BLaER1 treated with 17β-estradiol and CSF1 and Interleukin-3, amounts not matched to agents 10 nM and 100 nM (cell line): ENCODE results near the gene TMEM239.

Experiments used
- H3K27ac ChIP-seq, 11 experiments: shearing (Covaris generic); formaldehyde crosslinking; 2 replicates each; pipeline ENCODE4 v1.8.1; 2022
- H3K27me3 ChIP-seq, 11 experiments: shearing (Covaris generic); formaldehyde crosslinking; 2 replicates each; pipeline ENCODE4 v1.8.1; 2022
- H3K36me3 ChIP-seq, 11 experiments: shearing (Covaris generic); formaldehyde crosslinking; 2 replicates each; pipeline ENCODE4 v1.8.1; 2022
- H3K4me1 ChIP-seq, 10 experiments: shearing (Covaris generic); formaldehyde crosslinking; 2 replicates each; pipeline ENCODE4 v1.8.1; 2022
- H3K4me2 ChIP-seq, 11 experiments: shearing (Covaris generic); formaldehyde crosslinking; 2 replicates each; pipeline ENCODE4 v1.8.1; 2022
- H3K4me3 ChIP-seq, 10 experiments: shearing (Covaris generic); formaldehyde crosslinking; 2 replicates each; pipeline ENCODE4 v1.8.1; 2022
- H3K9ac ChIP-seq, 11 experiments: shearing (Covaris generic); formaldehyde crosslinking; 2 replicates each; pipeline ENCODE4 v1.8.1; 2022
- H3K9me3 ChIP-seq, 11 experiments: shearing (Covaris generic); formaldehyde crosslinking; replicated peaks in 1 of 11; 2 replicates each; pipeline ENCODE4 v1.8.1; 2022
- H4K20me1 ChIP-seq, 11 experiments: shearing (Covaris generic); formaldehyde crosslinking; 2 replicates each; pipeline ENCODE4 v1.8.1; 2022
- Cebpa-rat ChIP-seq, 11 experiments: shearing (Covaris generic); IDR thresholded peaks; 2 replicates each; pipeline ENCODE4 v1.8.1; 2022

The TMEM239 gene

DNA sequence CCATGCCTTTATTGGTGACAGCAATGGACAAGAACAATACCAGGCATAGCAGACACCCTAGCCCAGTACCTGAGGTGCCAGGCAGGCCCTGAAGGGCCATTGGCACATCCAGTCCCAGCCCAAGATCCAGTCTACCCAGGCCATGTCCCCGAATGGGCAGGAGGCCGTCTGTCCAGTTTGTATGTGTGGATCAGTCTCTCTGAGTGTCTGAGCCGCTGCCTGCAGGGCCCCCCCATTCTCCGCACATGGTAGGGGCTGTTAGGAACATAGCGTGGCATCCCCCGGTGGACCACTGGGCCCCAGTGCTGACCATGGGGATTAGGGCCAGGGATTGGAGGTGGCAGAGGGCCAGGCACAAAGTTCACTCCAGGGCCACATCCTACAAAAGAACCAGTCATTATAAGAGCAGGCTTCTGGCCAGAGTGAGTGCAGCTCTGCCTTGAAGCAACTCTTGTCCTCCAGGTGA, 19.2 kb downstream of the TMEM239 start:
- no peak for TF ChIP-seq Cebpa-rat (IDR thresholded peaks at IDR 0.05)
- H3K36me3 ChIP-seq = no peaks in the 10 kb centered on the region; a peak in 4 of 22 replicates
- H3K27ac ChIP-seq = no peak overlapping the region
- peaks cover 31 to 73% (median 47%) of the 10 kb centered on the region in 10 experiments for H3K4me1 ChIP-seq
- no peaks in the 10 kb centered on the region for H4K20me1 ChIP-seq
- H3K4me3 ChIP-seq = no peak overlapping the region
- H3K9ac ChIP-seq = no peak overlapping the region
- H3K9me3 ChIP-seq = no peaks in the 10 kb centered on the region
- no peaks in the 10 kb centered on the region for H3K27me3 ChIP-seq
- H3K4me2 ChIP-seq = peak overlapping the region in 1 of 11 experiments; percentile 32; a peak in 1 of 22 replicates

DNA sequence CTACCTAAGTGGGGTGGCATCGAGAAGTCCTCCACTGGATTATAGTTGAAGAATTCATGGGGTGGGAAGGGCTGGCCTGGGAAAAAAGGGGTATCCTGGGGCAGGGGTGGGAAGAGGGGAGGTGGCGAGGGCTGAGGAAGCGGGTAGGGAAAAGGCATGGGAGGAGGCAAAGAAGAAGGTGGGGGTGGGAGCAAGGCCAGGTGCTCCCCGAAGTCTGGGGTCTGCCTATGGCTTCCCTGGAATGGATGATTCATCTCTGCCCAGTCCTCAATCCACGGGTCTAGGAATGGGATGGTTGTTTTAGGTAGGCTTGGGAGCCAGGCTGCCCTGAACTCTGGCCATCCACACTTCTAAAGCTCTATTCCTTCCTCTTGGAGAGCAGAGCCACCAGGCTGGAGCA, 19.9 kb downstream of the TMEM239 start:
- Histone ChIP-seq H3K4me2 (no peak overlapping the region), H3K4me1 (peaks cover 31 to 73% (median 47%) of the 10 kb centered on the region in 10 experiments), H3K27me3 (no peaks in the 10 kb centered on the region), H3K9ac (no peak overlapping the region), H3K4me3 (no peak overlapping the region), H3K27ac (no peak overlapping the region), H3K36me3 (no peaks in the 10 kb centered on the region; a peak in 4 of 22 replicates), H3K9me3 (no peaks in the 10 kb centered on the region), H4K20me1 (no peaks in the 10 kb centered on the region)
- no peak for TF ChIP-seq Cebpa-rat (IDR thresholded peaks at IDR 0.05)

DNA sequence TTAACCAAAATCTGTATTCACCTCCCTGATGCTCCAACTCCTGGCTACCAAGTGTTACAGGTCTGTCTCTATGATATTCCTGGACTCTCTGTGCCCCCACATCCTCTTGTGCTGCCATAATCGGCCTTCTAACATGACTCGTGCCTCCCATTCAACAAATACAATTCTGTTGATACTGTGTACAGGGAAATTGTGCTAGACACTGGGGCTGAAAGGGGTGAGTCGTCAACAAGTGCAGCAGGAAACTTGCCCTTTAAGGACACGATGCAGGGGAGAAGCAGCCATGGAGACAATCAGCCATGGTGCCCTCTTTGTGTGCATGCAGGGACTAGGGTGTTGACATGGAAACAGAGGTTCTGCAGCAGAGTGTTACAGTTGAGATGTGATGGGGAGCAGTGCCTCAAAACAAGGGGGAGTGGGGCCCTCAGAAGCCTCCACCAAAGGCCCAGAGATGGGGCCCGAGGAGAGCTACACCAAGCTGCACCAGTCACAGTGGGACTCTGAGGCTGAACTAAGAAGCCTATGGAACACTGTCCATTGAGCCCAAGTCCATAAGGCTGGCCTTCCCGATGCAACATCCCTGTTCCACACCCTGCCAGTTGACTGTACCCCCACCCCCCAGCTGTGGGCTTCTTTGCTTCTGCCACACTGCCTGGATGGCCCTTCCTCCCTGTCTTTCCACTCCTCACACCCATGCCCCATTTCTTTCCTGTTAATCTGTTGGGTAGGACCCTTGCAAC, 21.2 kb downstream of the TMEM239 start:
- Histone ChIP-seq H3K36me3 (no peaks in the 10 kb centered on the region; a peak in 4 of 22 replicates), H3K27ac (peak overlapping the region in 2 of 11 experiments; percentile 15 to 53; a peak in 1 of 22 replicates), H3K4me3 (no peak overlapping the region), H3K9ac (no peak overlapping the region), H3K27me3 (no peaks in the 10 kb centered on the region), H3K4me2 (peak overlapping the region; percentile 68 to 95 (median 88)), H4K20me1 (no peaks in the 10 kb centered on the region), H3K4me1 (peaks cover 40 to 71% (median 45%) of the 10 kb centered on the region in 10 experiments), H3K9me3 (no peaks in the 10 kb centered on the region)
- TF ChIP-seq Cebpa-rat (IDR thresholded peaks at IDR 0.05) = no peak

DNA sequence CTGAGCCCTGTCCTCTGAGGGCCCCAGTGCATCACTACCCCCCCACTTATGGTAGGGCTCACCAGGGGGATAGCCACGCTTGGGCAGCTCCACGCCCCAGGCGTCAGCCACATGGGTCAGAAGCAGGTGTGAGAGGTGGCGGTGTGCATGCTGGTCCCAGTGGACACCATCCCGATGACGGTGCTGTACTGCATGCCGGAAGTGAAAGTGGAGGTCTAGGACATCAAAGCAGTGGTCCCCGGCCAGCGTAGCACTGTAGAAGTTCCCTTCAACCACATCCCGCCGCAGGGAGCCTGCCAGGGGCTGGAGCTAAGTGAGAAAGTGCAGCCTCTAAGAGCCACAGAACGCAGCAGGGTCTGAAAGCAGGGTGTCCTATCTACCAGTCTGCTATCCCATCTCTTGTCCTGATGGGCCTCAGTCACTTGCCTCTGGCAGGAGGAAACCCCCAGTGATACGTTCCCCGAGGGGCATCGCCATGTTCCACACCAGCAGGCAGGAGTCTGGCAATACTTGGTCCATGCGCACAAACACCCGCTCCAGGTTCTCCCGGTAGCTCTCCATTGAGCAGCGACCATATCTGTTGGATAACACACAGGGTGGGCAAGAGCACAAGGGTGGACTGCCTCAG, 22.1 kb downstream of the TMEM239 start:
- Histone ChIP-seq H3K27ac (peak overlapping the region in 5 of 11 experiments; percentile 32 to 55 (median 45); a peak in 7 of 22 replicates), H4K20me1 (no peaks in the 10 kb centered on the region; a peak in 2 of 22 replicates), H3K27me3 (no peaks in the 10 kb centered on the region), H3K4me3 (peak overlapping the region in 3 of 10 experiments; percentile 1 to 27 (median 18); a peak in 1 of 20 replicates), H3K9me3 (no peaks in the 10 kb centered on the region), H3K9ac (peak overlapping the region in 4 of 11 experiments; percentile 17 to 52 (median 46); a peak in 9 of 22 replicates), H3K4me1 (peaks cover 39 to 63% (median 42%) of the 10 kb centered on the region in 10 experiments), H3K36me3 (peaks cover 0 to 3% (median 0%) of the 10 kb centered on the region in 11 experiments; a peak in 5 of 22 replicates), H3K4me2 (peak overlapping the region; percentile 68 to 95 (median 88))
- no peak for TF ChIP-seq Cebpa-rat (IDR thresholded peaks at IDR 0.05)

DNA sequence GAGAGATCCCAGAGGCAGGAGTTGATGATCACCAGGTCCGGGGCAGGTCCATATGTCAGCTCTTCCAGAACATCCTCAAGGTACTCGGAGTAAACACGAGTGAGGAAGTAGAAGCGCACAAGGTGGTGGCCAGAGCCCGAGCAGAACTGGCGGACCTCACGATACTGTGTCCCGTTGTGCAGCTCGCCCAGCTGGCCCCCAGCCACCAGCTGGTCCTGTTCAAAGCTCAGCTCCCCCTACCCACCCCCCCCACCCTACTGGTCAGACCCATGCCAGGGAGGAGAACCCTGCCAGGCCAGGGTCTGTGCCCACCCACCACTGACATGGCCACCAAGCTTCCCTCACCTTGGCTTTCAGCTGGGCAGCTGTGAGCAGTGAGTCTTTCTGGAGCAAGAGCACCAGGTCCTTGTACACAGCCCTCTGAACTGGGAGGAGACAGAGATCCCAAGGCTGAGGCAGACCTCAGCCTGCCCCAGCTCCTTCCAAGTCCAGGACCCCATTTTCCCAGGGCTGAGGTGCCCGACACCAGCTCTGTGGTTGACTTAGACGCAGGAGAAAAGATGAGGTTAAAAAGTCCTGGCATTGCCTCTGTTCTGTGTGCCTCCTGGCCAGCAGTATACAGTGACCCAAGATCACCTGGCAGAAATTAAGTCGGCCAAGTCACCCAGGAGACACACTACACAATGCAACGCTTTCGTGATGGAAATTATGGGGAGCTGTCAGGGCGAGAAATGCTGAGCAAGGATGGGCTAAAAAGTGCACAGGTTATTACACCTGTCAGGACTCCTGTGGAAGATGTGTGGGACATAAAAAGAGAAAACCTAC, 22.9 kb downstream of the TMEM239 start:
- Histone ChIP-seq H3K4me2 (peak overlapping the region; percentile 85 to 95 (median 89)), H3K9ac (peak overlapping the region in 4 of 11 experiments; percentile 17 to 52 (median 46); a peak in 6 of 22 replicates)
- TF ChIP-seq Cebpa-rat (IDR thresholded peaks at IDR 0.05) = no peak

DNA sequence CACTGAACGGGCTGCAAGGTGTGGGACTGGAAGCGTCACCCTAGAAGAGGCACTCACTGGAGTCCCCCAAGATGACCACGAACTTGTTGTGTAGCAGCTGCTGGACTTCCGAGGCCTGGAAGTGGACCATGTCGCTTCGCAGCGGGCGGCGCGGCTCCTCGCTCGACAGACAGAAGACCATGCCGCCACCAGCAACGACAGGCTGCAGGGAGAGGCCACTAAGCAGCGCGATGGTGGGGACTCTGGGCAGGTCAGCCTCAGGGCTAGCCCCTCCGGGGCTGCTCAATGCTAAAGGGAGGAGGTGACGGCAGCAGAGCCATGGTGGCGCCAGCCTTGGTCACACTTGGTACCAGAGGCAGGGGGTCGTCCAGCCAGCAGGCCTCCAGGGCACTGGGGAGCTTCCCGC, 23.6 kb downstream of the TMEM239 start:
- no peak for TF ChIP-seq Cebpa-rat (IDR thresholded peaks at IDR 0.05)
- peaks cover 39 to 48% (median 42%) of the 10 kb centered on the region in 10 experiments for H3K4me1 ChIP-seq
- H3K27ac ChIP-seq = peak overlapping the region; percentile 86 to 98 (median 94); a peak in 21 of 22 replicates
- peak overlapping the region; percentile 85 to 95 (median 89) for H3K4me2 ChIP-seq
- peaks cover 0 to 9% (median 0%) of the 10 kb centered on the region in 11 experiments; a peak in 4 of 22 replicates for H4K20me1 ChIP-seq
- peak overlapping the region in 9 of 11 experiments; percentile 79 to 93 (median 88); a peak in 17 of 22 replicates for H3K9ac ChIP-seq
- no peaks in the 10 kb centered on the region for H3K9me3 ChIP-seq
- H3K36me3 ChIP-seq = peaks cover 0 to 13% (median 0%) of the 10 kb centered on the region in 11 experiments; a peak in 5 of 22 replicates
- peak overlapping the region; percentile 70 to 89 (median 80) for H3K4me3 ChIP-seq
- H3K27me3 ChIP-seq = no peaks in the 10 kb centered on the region

More for the DNA sequence above, 22.9 kb downstream of the TMEM239 start:
- Histone ChIP-seq H3K9me3 (no peaks in the 10 kb centered on the region), H3K4me3 (0 out of 20 replicates have a peak overlapping the region, but pooled peaks of 3 of the 10 experiments have one; percentile 1 to 27 (median 18)), H3K27ac (peak overlapping the region in 6 of 11 experiments; percentile 32 to 97 (median 49); a peak in 7 of 22 replicates), H3K36me3 (peaks cover 0 to 10% (median 0%) of the 10 kb centered on the region in 11 experiments; a peak in 5 of 22 replicates), H3K27me3 (no peaks in the 10 kb centered on the region), H3K4me1 (peaks cover 39 to 55% (median 42%) of the 10 kb centered on the region in 10 experiments), H4K20me1 (peaks cover 0 to 6% (median 0%) of the 10 kb centered on the region in 11 experiments; a peak in 4 of 22 replicates)

DNA sequence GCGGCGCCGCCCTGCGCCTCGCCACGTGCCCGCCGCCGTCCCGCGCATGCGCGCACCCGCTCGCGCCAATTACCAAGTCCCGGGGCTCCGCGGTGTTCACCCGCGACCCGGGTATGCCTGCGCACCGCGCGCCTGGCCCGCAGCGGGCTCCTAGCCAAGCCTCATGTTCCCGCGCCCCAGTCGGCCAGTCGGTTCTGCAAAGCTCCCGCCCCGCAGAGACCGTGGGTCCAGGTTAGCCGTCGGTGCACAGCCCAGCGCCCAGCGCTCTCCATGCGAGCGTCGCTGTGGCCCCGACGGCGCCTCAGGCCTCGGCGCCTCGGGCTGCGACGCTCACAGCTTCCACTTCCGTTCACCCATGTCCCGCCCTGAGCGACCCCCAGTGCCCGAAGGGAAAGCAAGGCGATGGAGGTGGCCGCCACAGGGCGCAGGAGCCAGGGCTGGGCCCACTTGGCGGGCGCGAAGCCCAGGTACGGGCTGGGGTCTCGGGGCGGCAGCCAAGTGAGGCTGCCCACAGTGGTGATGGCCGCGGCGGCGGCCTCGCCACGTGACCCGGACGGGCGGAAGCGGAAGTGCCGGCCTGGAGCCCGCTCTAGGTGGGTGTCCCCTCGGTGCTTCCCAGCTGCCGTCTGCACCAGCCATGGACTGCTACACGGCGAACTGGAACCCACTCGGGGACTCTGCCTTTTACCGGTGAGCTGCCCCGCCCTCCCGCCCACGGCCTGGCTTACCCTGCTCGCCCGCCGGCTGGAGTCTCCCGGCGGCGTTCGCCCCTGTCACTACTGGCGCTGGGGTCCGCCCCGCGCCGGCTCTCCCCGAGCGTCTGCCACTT, 24.2 kb downstream of the TMEM239 start, which contains the start of the genes PCED1A and VPS16:
TSS of gene PCED1A (minus strand) at position 518 of the 829 bp plus-strand sequence. CDS start 743 bp downstream, outside the sequence.
TSS of gene VPS16 (plus strand) at position 608 of the 829 bp plus-strand sequence. CDS start at position 638, 30 bp downstream.
- peak within 1 kb of the TSS; percentile 70 to 89 (median 80) for H3K4me3 ChIP-seq
- no peaks in the 10 kb centered on the region for H3K27me3 ChIP-seq
- H3K4me2 ChIP-seq = peak within 1 kb of the TSS; percentile 86 to 95 (median 91)
- peak within 1 kb of the TSS; percentile 86 to 98 (median 94) for H3K27ac ChIP-seq
- peaks cover 39 to 48% (median 42%) of the 10 kb centered on the region in 10 experiments for H3K4me1 ChIP-seq
- peaks cover 0 to 13% (median 0%) of the 10 kb centered on the region in 11 experiments; a peak in 5 of 22 replicates for H3K36me3 ChIP-seq
- H3K9me3 ChIP-seq = no peaks in the 10 kb centered on the region
- peaks cover 0 to 9% (median 0%) of the 10 kb centered on the region in 11 experiments; a peak in 4 of 22 replicates for H4K20me1 ChIP-seq
- no peak for TF ChIP-seq Cebpa-rat (IDR thresholded peaks at IDR 0.05)
- H3K9ac ChIP-seq = peak within 1 kb of the TSS; percentile 76 to 93 (median 88)
